OCI-LY3 (cell line): ENCODE data around the gene IL3.

Source experiments
- EZH2phosphoT487 ChIP-seq: fragments of 200-600 bp; shearing (Covaris generic); IDR thresholded peaks from 2 replicates; pipeline ENCODE4 v1.6.1; 2018; ENCODE audit warnings: antibody characterized with exemption, mixed run types, low read depth
- TF ChIP-seq, protein P1 (sequence below): fragments of 200-600, 300-600 bp; sonication (generic); IDR thresholded peaks from 2 replicates; pipeline ENCODE4 v1.5.1; 2014; ENCODE audit warnings: antibody characterized with exemption, low read length, low read depth

DNA sequence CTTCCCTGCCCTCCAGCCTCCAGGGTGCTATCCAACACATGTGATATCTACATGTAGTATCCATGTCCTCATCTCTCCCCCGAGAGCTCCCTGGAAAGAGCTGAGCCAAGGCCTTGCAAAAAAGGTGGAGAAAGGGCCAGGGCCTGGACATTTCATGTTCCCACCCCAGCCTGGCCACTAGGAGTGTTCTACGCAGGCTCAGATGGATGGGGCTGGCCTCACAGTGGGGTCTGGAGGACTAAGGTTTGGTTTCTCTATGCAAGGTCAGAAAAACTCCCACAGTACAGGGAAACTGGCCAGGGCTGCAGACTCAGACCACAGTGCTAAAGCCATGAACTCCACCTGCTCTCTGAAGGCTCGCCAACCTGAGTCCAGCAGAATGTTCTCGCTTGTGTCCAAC lies 11.6 kb downstream of the IL3 start:
- TF ChIP-seq, protein P1, sequence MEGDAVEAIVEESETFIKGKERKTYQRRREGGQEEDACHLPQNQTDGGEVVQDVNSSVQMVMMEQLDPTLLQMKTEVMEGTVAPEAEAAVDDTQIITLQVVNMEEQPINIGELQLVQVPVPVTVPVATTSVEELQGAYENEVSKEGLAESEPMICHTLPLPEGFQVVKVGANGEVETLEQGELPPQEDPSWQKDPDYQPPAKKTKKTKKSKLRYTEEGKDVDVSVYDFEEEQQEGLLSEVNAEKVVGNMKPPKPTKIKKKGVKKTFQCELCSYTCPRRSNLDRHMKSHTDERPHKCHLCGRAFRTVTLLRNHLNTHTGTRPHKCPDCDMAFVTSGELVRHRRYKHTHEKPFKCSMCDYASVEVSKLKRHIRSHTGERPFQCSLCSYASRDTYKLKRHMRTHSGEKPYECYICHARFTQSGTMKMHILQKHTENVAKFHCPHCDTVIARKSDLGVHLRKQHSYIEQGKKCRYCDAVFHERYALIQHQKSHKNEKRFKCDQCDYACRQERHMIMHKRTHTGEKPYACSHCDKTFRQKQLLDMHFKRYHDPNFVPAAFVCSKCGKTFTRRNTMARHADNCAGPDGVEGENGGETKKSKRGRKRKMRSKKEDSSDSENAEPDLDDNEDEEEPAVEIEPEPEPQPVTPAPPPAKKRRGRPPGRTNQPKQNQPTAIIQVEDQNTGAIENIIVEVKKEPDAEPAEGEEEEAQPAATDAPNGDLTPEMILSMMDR = no peak
- TF ChIP-seq EZH2phosphoT487 = no peak
